ENCODE data around the gene JUP. TPM values are rescaled to one million over a fixed set of nuclear protein-coding genes. Genes with fewer than 3 reads are reported as not detected.
"Not testable (repeated sequence)": the region's sequence is repeated elsewhere in the genome, so short reads cannot be mapped to it uniquely, and the experiment has no call there.

JUP gene
- total RNA-seq, result 10 to 100 TPM; 24.5 to 56.6 (median 46.4) TPM

DNA sequence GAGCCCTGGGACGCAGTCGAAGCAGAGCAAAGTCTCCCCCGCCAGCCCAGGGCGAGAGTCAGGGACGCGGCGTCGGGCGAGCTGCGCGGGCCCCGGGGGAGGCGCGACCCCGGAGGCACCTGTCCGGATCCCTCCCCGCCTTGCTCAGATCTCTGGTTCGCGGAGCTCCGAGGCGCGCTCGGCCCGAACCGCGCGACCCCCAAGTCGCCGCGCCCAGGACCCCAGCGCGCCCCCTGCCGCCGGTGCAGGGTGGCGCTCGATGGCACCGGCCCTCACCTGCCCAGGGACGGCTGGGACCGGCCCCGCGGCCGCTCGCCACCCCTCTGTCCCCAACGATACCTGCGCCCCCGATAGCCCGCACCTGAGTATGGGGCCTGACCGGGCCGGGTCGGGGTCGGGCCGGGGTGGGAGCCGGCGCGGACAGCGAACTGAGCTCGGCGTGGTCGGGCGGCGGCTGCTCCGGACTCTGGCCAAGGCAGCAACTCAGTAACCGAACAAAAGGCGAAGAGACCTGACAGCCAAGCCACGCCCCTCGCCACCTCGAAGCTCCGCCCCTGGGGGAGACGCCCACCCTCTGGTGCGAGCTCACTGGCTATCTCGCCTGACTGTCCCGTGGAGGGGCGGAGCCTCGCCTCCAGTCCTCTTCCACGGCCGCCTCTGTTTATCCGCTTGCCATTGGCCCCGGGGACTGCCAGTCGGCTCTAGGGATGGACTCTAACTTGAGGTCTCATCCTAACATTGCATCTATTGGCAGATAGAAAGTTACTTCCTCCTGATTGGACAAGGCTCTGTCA, at the start of gene JUP:
Gene JUP (minus strand): TSS at position 485 of the 794 bp plus-strand sequence. CDS start 14,857 bp downstream, outside the sequence.
- TF ChIP-seq POLR2AphosphoS5 (IDR thresholded peaks at IDR 0.05), result peak; percentile 76 to 92
- TF ChIP-seq POLR2A (IDR thresholded peaks at IDR 0.05; ENCODE audit: low read depth), result peak; percentile 83
- no peak for TF ChIP-seq EP300 (IDR thresholded peaks at IDR 0.05)
- TF ChIP-seq, protein P1, sequence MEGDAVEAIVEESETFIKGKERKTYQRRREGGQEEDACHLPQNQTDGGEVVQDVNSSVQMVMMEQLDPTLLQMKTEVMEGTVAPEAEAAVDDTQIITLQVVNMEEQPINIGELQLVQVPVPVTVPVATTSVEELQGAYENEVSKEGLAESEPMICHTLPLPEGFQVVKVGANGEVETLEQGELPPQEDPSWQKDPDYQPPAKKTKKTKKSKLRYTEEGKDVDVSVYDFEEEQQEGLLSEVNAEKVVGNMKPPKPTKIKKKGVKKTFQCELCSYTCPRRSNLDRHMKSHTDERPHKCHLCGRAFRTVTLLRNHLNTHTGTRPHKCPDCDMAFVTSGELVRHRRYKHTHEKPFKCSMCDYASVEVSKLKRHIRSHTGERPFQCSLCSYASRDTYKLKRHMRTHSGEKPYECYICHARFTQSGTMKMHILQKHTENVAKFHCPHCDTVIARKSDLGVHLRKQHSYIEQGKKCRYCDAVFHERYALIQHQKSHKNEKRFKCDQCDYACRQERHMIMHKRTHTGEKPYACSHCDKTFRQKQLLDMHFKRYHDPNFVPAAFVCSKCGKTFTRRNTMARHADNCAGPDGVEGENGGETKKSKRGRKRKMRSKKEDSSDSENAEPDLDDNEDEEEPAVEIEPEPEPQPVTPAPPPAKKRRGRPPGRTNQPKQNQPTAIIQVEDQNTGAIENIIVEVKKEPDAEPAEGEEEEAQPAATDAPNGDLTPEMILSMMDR (IDR thresholded peaks at IDR 0.05), result peak; percentile 31 to 49 (median 42)
- Histone ChIP-seq H3K4me1 (peaks cover 43 to 53% (median 51%) of the 10 kb centered on the region in 4 donors), H3K9me3 (no peaks in the 10 kb centered on the region), H3K36me3 (no peaks in the 10 kb centered on the region), H3K27me3 (peaks cover 5 to 51% (median 16%) of the 10 kb centered on the region in 4 donors), H3K4me3 (peak within 1 kb of the TSS; percentile 55 to 69 (median 61)), H3K27ac (replicated peaks in 1 of 4) (peak within 1 kb of the TSS; percentile 60 to 80 (median 66))
- WGBS, result 2% methylated on average over 25 of the region's 79 CpGs
- intact Hi-C loops (cut with DNase I), result no loop called here
- DNase-seq (ENCODE audit: extremely low spot score), result peak; percentile 99

DNA sequence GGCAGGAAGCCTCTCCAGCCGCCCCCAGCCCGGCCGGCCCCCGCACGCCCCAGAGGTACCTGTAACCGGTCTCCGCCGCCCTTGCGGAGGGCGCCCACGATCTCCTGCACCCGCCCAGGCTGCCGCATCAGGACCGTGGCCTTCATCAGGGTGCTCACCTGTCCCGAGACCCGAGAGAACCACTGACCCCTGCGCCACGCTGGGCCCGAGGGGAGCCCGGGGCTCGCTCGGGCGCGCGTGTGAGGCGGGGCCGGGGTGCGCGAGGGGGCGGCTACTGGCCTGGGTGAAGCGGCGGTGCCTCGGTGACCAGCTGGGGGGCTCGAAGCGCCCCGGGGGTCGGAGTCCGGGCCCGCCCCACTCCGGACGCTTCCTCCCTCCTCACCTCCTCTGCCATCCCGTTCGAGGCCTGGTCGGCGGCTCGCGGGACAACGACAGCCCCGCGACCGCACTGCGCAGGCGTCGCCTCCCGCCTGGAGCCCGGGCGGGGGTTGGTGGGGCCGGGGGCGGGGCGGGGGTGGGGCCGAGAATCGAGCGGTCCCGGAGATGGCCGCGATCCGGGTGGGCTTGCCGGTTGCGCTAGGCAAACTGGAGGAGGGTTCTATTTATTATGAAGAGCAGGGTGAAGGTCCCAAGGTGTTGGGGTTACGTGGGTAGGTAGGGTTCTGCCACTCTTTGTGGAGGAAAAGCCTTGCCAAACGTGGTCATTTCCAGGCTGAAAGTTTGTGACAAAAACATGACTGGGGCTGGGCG, 49.5 kb upstream of the JUP start, which contains the start of gene NT5C3B:
Gene NT5C3B (minus strand): TSS at position 433 of the 750 bp plus-strand sequence. CDS start 39 bp downstream, at position 394.
- Histone ChIP-seq H3K4me1 (peaks cover 11 to 22% (median 19%) of the 10 kb centered on the region in 4 donors), H3K36me3 (peaks cover 10 to 25% (median 19%) of the 10 kb centered on the region in 4 donors), H3K9me3 (no peaks in the 10 kb centered on the region), H3K27me3 (no peaks in the 10 kb centered on the region), H3K27ac (replicated peaks in 1 of 4) (peak within 1 kb of the TSS; percentile 87 to 91 (median 87)), H3K4me3 (peak within 1 kb of the TSS; percentile 88 to 98 (median 91))
- TF ChIP-seq POLR2AphosphoS5 (IDR thresholded peaks at IDR 0.05), result peak; percentile 58 to 74
- TF ChIP-seq EP300 (IDR thresholded peaks at IDR 0.05), result no peak
- intact Hi-C loops (cut with DNase I), result no loop called here
- under 1% methylated on average over 14 of the region's 72 CpGs for WGBS
- no peak for DNase-seq (ENCODE audit: extremely low spot score)

DNA sequence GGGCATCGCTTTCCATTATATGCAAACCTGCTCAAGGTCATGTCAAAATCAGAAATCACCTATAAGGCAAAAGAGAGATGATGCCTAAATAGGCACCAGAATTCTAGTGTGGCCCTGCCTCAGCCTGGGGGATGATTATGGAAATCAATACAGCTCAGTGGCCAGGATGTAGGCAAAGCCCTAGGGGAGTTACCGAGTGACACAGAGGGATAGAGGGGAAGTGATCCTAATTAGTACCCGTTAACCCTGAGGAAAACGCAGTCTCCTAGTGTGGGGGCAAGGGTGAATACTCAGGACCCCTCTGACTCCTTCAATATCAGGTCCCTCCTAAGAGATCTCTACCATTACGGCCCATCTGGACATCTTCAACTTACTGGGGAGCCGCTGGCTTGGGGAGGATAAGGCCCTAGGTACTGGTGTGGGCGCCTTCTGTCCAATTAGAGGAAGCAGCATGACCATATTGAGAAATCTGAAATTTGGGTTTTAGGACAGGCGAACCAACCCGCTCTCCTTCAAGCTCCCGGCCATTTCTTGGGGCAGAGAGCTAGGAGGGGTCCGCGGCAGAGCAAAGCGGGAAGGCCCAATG, 48.8 kb upstream of the JUP start:
- Histone ChIP-seq H3K9me3 (no peaks in the 10 kb centered on the region), H3K27me3 (no peaks in the 10 kb centered on the region), H3K27ac (replicated peaks in 1 of 4) (peak overlapping the region; percentile 87 to 91 (median 87)), H3K4me1 (peaks cover 11 to 22% (median 19%) of the 10 kb centered on the region in 4 donors), H3K36me3 (peaks cover 17 to 32% (median 26%) of the 10 kb centered on the region in 4 donors), H3K4me3 (peak overlapping the region; percentile 88 to 98 (median 91))
- intact Hi-C loops (cut with DNase I), result no loop called here
- TF ChIP-seq, protein P1 (IDR thresholded peaks at IDR 0.05), result no peak
- TF ChIP-seq POLR2A (IDR thresholded peaks at IDR 0.05; ENCODE audit: low read depth) (no peak), EP300 (IDR thresholded peaks at IDR 0.05) (no peak), POLR2AphosphoS5 (IDR thresholded peaks at IDR 0.05) (no peak)
- no peak for DNase-seq (ENCODE audit: extremely low spot score)
- 34% methylated on average over 4 of the region's 13 CpGs for WGBS

DNA sequence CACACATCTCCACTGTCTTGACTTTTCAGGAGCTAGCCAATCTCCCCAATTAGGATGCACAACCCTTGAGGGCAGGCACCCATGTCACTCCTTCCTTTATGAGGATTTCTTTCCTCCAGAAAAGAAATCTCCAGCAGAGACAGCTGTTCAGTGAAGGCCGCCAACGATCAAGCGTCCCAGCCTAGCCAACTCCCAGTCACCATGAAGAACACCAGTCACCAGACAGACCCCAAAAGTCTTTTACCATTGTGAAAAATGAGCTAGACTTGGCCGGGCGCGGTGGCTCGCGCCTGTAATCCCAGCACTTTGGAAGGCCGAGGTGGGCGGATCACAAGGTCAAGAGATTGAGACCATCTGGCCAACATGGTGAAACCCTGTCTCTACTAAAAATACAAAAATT, 43.5 kb upstream of the JUP start:
- peaks cover 3 to 12% (median 7%) of the 10 kb centered on the region in 4 donors for H3K4me1 ChIP-seq
- H3K4me3 ChIP-seq; DNase-seq (ENCODE audit: extremely low spot score); H3K9me3 ChIP-seq; H3K27me3 ChIP-seq; H3K27ac ChIP-seq (replicated peaks in 1 of 4); intact Hi-C loops (cut with DNase I): not testable (repeated sequence)
- peaks cover 48 to 83% (median 74%) of the 10 kb centered on the region in 4 donors for H3K36me3 ChIP-seq
- WGBS, result 82% methylated on average over 10 of the region's 10 CpGs

DNA sequence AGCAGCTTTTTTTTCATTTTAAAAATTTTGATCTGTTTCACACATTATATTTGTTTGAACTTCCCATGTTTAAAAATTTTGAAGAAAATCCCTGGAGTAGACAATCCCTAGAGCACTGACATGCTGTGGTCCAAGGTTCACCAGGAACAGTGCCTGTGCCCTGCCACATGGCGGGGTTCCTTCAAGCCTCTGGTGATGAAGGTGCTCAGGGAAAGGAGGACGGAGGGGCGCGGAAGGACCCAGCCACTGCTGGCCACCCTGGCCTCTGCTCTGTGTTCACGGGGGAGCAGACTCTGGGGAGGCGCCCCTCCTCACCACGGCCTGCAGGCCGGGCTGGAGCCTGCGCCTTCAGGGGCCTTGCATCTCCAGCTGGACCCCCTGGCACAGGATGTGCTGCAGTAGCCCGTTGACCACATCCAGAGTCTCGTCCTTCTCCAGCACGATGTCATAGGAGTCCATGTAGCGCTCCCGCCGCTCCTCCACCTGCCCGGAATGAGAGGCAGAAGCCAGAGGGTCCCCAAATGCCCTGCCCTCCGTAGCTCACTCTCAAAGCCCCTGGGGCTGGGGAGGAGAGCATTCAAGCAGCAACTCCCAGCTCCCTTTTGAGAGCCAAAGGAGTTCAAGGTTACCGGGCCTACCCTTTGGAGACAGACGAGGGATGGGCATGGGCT, 38.8 kb upstream of the JUP start:
- H3K36me3 ChIP-seq, result peaks cover 32 to 60% (median 55%) of the 10 kb centered on the region in 4 donors
- TF ChIP-seq POLR2A (IDR thresholded peaks at IDR 0.05; ENCODE audit: low read depth) (no peak), POLR2AphosphoS5 (IDR thresholded peaks at IDR 0.05) (no peak), EP300 (IDR thresholded peaks at IDR 0.05) (no peak)
- TF ChIP-seq, protein P1 (IDR thresholded peaks at IDR 0.05), result no peak
- intact Hi-C loops (cut with DNase I), result no loop called here
- WGBS, result 88% methylated on average over 15 of the region's 19 CpGs
- no peak for DNase-seq (ENCODE audit: extremely low spot score)
- H3K4me3 ChIP-seq, result no peak overlapping the region
- no peak overlapping the region for H3K27ac ChIP-seq (replicated peaks in 1 of 4)
- H3K4me1 ChIP-seq, result peaks cover 0 to 4% (median 0%) of the 10 kb centered on the region in 4 donors
- no peaks in the 10 kb centered on the region for H3K9me3 ChIP-seq
- no peaks in the 10 kb centered on the region for H3K27me3 ChIP-seq
